ENCODE measurements around the gene MCOLN2. TPM values are rescaled to one million over a fixed set of nuclear protein-coding genes. Genes with fewer than 3 reads are reported as not detected.

The MCOLN2 gene
- total RNA-seq, 2 donors from 2014 or later = not detected

DNA sequence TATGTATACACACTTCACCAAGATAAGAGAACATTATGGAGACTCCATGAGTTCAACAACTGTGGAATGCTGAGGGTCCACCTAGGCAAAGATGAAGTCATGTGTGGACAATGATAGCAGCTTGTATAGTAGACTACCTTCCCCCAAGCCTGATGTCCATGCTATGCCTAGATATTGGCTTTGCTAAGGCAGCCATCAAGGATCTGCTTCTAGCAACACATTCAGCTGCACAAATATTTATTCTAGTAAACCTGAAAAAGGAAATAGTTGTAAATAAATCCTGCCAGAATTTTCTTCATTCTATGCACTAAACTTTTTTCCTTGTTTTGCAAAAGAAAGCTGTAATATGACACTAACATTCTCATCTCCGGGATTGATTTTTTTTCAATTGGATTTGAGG lies 96.9 kb downstream of the MCOLN2 start:
- Histone ChIP-seq H3K27me3 (no peaks in the 10 kb centered on the region), H3K27ac (peak overlapping the region in 2 of 4 donors; percentile 39 to 51), H3K36me3 (replicated peaks in 1 of 2; ENCODE audit: insufficient read depth in 1 of 2, low read depth in 2 of 2) (no peaks in the 10 kb centered on the region), H3K4me1 (peaks cover 10% of the 10 kb centered on the region), H3K9me3 (no peaks in the 10 kb centered on the region), H3K4me3 (no peak overlapping the region)
- intact Hi-C loops (cut with DNase I) = no loop called here
- peak; percentile 71 for ATAC-seq
- DNase-seq = peak in 1 of 4 donors; percentile 22
- WGBS, 2 donors = 5 to 11% methylated on average over 1 of the region's 1 CpG
- no peak for TF ChIP-seq CTCF (IDR thresholded peaks at IDR 0.05)
- no peak for TF ChIP-seq POLR2A (IDR thresholded peaks at IDR 0.05)

DNA sequence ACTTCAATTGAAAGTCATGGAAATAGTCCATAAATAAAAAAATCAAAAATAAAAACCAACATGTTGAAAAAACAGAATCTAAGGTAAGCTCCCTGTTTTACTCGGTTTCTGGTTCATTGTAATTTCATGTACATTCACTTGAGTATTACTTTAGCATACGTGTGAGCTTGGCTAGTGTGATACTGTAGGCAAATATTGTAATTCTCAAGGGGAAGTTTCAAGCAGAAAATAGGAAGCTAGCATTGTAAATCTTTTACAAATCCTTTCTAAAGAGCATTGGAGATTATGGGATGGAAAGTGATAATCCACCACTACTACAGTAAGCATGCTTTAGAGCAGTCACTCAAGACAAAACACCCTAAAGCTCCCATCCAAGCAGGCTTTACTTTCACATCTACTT lies 100.6 kb downstream of the MCOLN2 start:
- no peak for DNase-seq
- Histone ChIP-seq H3K36me3 (replicated peaks in 1 of 2; ENCODE audit: insufficient read depth in 1 of 2, low read depth in 2 of 2) (no peaks in the 10 kb centered on the region), H3K27me3 (no peaks in the 10 kb centered on the region), H3K9me3 (no peaks in the 10 kb centered on the region), H3K27ac (no peak overlapping the region), H3K4me1 (peaks cover 31% of the 10 kb centered on the region), H3K4me3 (no peak overlapping the region)
- TF ChIP-seq CTCF (IDR thresholded peaks at IDR 0.05) (no peak), POLR2A (IDR thresholded peaks at IDR 0.05) (no peak)
- no peak for ATAC-seq
- WGBS, 2 donors = 85 to 86% methylated on average over 2 of the region's 2 CpGs
- intact Hi-C loops (cut with DNase I) = no loop called here

DNA sequence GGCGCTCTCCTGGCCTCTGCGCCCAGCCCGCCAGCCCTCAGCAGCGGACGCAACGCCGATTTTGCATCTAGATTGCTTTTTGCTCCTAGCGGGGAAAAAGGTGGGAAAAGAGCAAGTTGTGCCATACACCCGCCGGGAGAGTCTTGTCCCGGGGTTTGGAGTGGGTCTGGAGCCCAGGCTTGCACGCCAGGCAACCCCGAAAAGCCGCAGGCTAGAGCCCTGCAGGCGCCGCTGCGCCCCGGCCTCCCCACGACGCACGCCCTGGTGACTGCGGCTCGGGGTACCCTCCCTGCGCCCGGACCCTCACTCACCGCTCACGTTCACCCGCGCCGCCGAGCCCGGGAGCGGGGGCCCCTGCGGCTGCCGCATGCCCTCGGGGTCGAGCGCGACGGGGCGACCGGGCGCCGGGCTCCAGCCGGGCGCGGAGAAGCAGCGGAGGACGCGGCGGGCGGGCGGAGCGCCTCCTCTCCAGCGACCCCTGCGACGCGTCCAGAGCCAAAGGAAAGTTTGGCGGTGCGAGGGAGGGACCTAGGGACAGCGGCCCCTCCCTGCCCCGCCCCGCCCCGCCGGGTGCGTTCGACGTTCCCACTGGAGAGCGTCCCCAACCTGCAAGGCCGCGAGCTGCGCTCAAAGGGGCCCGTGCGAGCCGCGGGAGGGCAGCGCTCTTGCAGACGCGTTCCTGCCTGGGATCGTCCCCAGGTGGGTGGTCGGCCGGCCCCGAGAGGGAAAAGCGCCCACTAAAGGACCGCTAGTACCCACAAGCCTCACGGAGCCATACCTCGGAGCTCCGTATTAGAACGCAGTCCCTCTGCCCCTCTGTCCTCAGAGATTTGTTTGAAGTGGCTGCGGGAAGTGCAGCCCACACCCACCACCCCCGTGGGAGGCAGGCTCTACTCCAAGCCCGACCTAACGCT lies 104.0 kb downstream of the MCOLN2 start, which contains the start of gene LPAR3:
TSS of gene LPAR3 (minus strand) at position 502 of the 914 bp plus-strand sequence. CDS start 27,086 bp downstream, outside the sequence.
- ATAC-seq = peak; percentile 94
- Histone ChIP-seq H3K36me3 (replicated peaks in 1 of 2; ENCODE audit: insufficient read depth in 1 of 2, low read depth in 2 of 2) (no peaks in the 10 kb centered on the region), H3K27me3 (no peaks in the 10 kb centered on the region), H3K4me1 (peaks cover 28% of the 10 kb centered on the region), H3K9me3 (no peaks in the 10 kb centered on the region), H3K4me3 (peak within 1 kb of the TSS; percentile 13 to 37), H3K27ac (peak within 1 kb of the TSS; percentile 25 to 73 (median 68))
- 1% methylated on average over 41 to 85 of the region's 93 CpGs for WGBS, 2 donors
- intact Hi-C loops (cut with DNase I) = no loop called here
- TF ChIP-seq POLR2A (IDR thresholded peaks at IDR 0.05) = peak; percentile 62 to 77 (median 70)
- TF ChIP-seq CTCF (IDR thresholded peaks at IDR 0.05) = peak in 1 of 7 experiments; percentile 8
- peak; percentile 75 to 89 (median 80) for DNase-seq

- Histone ChIP-seq H3K9me3 (no peaks in the 10 kb centered on the region), H3K4me1 (peaks cover 32% of the 10 kb centered on the region), H3K4me3 (no peak overlapping the region), H3K27me3 (no peaks in the 10 kb centered on the region), H3K36me3 (replicated peaks in 1 of 2; ENCODE audit: insufficient read depth in 1 of 2, low read depth in 2 of 2) (no peaks in the 10 kb centered on the region), H3K27ac (no peak overlapping the region)
- TF ChIP-seq POLR2A (IDR thresholded peaks at IDR 0.05) = no peak
- TF ChIP-seq CTCF (IDR thresholded peaks at IDR 0.05) = no peak
- WGBS, 2 donors = 78 to 84% methylated on average over 2 of the region's 2 CpGs
- DNase-seq = no peak
- no peak for ATAC-seq
- intact Hi-C loops (cut with DNase I) = no loop called here
Measured at GRCh38 chr1:84890566-84890965, 106.3 kb downstream of the MCOLN2 start.

Data from body of pancreas (tissue), 4 donors.